ENCODE data around the gene UBA1. TPM values are rescaled to one million over a fixed set of nuclear protein-coding genes. Genes with fewer than 3 reads are reported as not detected.

Gene UBA1
- total RNA-seq, 2 experiments from 2014 or later, result 149 to 155 TPM

Other genes starting within 250 kb of the UBA1 start
- gene RGN, start 115.4 kb upstream of the UBA1 start, total RNA-seq, result not detected
- 10 to 100 TPM; 71.7 to 78.7 TPM for gene NDUFB11, start 49.1 kb upstream of the UBA1 start, total RNA-seq
- gene RBM10, start 48.6 kb upstream of the UBA1 start, total RNA-seq, result 10 to 100 TPM; 59.9 to 61.2 TPM
- gene CDK16, start 24.9 kb downstream of the UBA1 start, total RNA-seq, result 10 to 100 TPM; 62.3 to 67.1 TPM
- gene USP11, start 39.2 kb downstream of the UBA1 start, total RNA-seq, result 100 to 1,000 TPM; 101 TPM
- 1 to 10 TPM in 1 of 2 experiments, under 1 TPM in 1; 0.83 to 1.1 TPM for gene ZNF157, start 176.7 kb downstream of the UBA1 start, total RNA-seq

All from activated naive CD8-positive, alpha-beta T cell treated with anti-CD3 and anti-CD28 coated beads, Interleukin-2, amount 10 ng/mL, durations not matched to agents 7 days and 5 days (primary cell).